NT2/D1 (cell line): ENCODE results near the gene PIM3.

Source experiments
- SUZ12 ChIP-seq: IDR thresholded peaks from 2 replicates; pipeline ENCODE4 v1.6.1; 2011; ENCODE audit not compliant: insufficient read length, insufficient read depth; ENCODE audit errors: extremely low read depth
- YY1 ChIP-seq: IDR thresholded peaks from 2 replicates; pipeline ENCODE4 v1.6.1; 2011; ENCODE audit not compliant: insufficient read length, insufficient read depth
- ZNF274 ChIP-seq: IDR thresholded peaks from 2 replicates; pipeline ENCODE4 v1.6.1; 2011; ENCODE audit warnings: mild to moderate bottlenecking, low read depth, low read length

DNA sequence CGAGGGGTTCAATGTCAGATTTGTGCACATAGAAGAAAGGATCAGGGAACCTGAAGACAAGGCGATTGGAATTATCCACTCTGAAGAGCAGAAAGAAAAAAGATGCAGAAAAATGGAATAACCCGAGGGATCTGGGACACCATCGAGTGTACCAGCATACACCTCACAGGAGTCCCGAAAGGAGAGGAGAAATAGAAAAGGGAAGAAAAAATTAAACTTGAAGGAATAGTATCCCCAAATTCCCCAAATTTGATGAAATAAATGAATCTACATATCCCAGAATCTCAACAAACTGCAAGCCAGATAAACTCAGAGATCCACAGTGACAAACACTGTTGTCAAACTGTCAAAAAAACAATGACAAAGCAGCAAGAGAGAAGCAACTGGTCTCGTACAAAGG, 30.6 kb downstream of the PIM3 start:
- TF ChIP-seq SUZ12, result no peak
- TF ChIP-seq YY1, result no peak
- no peak for TF ChIP-seq ZNF274
